GM23248 (cell line): ENCODE results near the gene KIAA1671.

Source experiments
- EZH2 ChIP-seq: fragments of 200-600 bp; sonication (generic); IDR thresholded peaks from 2 replicates; pipeline ENCODE4 v1.6.1; 2018; ENCODE audit warnings: antibody characterized with exemption, mild to moderate bottlenecking; ENCODE audit not compliant: insufficient read depth, poor library complexity, severe bottlenecking
- EZH2phosphoT487 ChIP-seq: fragments of 200-600 bp; sonication (generic); IDR thresholded peaks from 2 replicates; pipeline ENCODE4 v1.6.1; 2018; ENCODE audit warnings: antibody characterized with exemption, moderate library complexity, mild to moderate bottlenecking, low read depth; ENCODE audit not compliant: insufficient read depth

- TF ChIP-seq EZH2 (no peak), EZH2phosphoT487 (no peak)
Observed at GRCh38 chr22:25028841-25029141, 76.3 kb downstream of the KIAA1671 start.
